ENCODE data around the gene FOXM1. TPM values are rescaled to one million over a fixed set of nuclear protein-coding genes. Genes with fewer than 3 reads are reported as not detected.

Gene FOXM1
- total and polyA plus RNA-seq, 2 of the 13 experiments (the other 11 are each of a cell fraction or from before 2014, with no cell fraction given), result 17.1 to 25.9 TPM

DNA sequence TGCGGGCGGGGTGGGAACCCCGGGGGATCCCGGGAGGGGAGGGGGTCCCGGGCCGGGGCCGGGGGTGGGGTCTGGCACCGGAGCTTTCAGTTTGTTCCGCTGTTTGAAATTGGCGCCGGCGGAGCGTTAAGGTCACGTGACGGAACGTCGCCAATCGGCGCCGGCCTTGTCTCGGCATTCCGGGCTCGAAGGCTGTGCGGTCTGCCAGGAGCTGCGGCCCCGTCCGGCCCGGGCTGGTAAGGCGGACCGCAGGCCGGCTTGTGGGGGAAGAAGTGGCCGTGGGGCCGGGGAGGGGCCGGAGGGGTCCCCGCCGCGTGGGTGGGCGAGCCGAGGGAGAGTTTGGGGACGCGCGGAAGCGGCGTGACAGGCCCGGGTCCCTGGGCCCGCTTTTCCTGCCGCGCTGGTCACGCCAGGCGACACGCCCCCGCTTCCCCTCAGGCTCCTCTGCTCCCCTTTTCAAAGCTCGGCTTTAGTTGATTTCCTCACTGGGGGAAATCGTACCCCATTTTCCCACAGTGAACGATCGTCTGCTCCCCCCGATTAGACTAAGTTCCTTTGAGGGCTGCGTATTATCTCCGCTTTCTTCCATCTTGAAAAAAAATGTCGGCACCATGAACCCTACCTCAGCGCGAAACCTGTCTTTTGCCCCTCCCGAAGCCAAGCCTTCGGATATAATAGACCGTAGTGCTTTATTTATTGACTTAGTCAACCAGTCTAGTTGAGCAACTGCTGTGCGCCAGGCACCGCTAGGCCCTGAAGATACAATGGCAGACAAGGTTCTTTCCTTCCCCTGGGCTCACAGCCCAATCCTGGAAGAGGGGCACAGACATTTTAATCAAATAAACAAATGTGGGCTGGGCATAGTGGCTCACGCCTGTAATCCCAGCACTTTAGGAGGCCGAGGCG lies at the start of gene FOXM1, which contains the start of gene RHNO1 (continued):
- TF ChIP-seq, protein P1, sequence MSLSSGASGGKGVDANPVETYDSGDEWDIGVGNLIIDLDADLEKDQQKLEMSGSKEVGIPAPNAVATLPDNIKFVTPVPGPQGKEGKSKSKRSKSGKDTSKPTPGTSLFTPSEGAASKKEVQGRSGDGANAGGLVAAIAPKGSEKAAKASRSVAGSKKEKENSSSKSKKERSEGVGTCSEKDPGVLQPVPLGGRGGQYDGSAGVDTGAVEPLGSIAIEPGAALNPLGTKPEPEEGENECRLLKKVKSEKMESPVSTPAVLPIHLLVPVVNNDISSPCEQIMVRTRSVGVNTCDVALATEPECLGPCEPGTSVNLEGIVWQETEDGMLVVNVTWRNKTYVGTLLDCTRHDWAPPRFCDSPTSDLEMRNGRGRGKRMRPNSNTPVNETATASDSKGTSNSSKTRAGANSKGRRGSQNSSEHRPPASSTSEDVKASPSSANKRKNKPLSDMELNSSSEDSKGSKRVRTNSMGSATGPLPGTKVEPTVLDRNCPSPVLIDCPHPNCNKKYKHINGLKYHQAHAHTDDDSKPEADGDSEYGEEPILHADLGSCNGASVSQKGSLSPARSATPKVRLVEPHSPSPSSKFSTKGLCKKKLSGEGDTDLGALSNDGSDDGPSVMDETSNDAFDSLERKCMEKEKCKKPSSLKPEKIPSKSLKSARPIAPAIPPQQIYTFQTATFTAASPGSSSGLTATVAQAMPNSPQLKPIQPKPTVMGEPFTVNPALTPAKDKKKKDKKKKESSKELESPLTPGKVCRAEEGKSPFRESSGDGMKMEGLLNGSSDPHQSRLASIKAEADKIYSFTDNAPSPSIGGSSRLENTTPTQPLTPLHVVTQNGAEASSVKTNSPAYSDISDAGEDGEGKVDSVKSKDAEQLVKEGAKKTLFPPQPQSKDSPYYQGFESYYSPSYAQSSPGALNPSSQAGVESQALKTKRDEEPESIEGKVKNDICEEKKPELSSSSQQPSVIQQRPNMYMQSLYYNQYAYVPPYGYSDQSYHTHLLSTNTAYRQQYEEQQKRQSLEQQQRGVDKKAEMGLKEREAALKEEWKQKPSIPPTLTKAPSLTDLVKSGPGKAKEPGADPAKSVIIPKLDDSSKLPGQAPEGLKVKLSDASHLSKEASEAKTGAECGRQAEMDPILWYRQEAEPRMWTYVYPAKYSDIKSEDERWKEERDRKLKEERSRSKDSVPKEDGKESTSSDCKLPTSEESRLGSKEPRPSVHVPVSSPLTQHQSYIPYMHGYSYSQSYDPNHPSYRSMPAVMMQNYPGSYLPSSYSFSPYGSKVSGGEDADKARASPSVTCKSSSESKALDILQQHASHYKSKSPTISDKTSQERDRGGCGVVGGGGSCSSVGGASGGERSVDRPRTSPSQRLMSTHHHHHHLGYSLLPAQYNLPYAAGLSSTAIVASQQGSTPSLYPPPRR (CRISPR knock-in tag; IDR thresholded peaks at IDR 0.05; ENCODE audit: borderline replicate concordance), result no peak
- TF ChIP-seq ARID5B (CRISPR knock-in tag; IDR thresholded peaks at IDR 0.05), result peak; percentile 44; the same call in 1 of the 2 replicates
- no peak; the same call in 1 of the 2 replicates for TF ChIP-seq TFAP4 (IDR thresholded peaks at IDR 0.05; ENCODE audit: borderline replicate concordance, low read depth)
- no peak for TF ChIP-seq CSRNP2 (CRISPR knock-in tag; conservative IDR thresholded peaks at IDR 0.05; ENCODE audit: low read depth)
- TF ChIP-seq, protein P2, sequence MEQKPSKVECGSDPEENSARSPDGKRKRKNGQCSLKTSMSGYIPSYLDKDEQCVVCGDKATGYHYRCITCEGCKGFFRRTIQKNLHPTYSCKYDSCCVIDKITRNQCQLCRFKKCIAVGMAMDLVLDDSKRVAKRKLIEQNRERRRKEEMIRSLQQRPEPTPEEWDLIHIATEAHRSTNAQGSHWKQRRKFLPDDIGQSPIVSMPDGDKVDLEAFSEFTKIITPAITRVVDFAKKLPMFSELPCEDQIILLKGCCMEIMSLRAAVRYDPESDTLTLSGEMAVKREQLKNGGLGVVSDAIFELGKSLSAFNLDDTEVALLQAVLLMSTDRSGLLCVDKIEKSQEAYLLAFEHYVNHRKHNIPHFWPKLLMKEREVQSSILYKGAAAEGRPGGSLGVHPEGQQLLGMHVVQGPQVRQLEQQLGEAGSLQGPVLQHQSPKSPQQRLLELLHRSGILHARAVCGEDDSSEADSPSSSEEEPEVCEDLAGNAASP (CRISPR knock-in tag; IDR thresholded peaks at IDR 0.05; ENCODE audit: borderline replicate concordance), result 0 out of 2 replicates have a peak, but pooled peaks have one; percentile 6
